Stimulated activated CD8-positive, alpha-beta memory T cell treated with anti-CD3 and anti-CD28 coated beads, Interleukin-2, amount 100 ng/mL, for 48 hours (primary cell): Measurements from ENCODE around the gene JAG1.

Experiments used
- DNase-seq, 2 donors: peaks; one replicate each; pipeline ENCODE4 v3.0.0-alpha.2; 2020; ENCODE audit warnings: low read depth in 2 of 2

JAG1 gene

DNA sequence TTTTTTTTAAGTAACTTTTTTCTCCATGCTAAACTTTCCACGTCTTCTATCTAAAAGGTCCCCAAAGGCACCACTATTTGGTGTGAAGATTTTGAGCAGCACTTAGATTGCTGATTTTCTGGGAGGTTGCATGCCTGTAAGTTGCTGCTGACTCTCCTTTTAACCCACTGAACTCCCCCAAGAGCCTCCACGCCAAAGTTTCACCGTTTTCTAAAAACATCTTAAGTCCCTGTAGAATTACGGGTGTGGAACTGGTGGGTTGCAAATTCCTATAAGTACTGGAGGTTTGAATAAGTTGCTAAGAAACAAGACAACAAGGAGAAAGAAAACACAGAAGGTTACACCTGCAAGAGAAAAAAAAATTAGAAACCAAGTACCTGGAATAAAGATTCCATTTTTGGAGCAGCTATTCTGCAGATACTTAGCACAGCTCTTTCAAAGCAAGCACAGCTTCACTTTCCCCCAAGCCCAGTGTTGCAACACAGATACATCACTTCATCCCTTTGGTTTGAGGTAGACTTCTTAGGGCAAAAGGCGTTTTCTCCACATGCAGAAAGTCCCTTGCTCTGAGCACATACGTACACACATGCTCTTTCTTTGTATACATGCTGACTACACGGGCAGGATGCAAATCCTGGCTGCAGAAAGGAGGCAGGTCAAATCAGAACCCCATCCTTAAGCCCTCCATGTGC, 5.0 kb downstream of the JAG1 start:
- no peak for DNase-seq

DNA sequence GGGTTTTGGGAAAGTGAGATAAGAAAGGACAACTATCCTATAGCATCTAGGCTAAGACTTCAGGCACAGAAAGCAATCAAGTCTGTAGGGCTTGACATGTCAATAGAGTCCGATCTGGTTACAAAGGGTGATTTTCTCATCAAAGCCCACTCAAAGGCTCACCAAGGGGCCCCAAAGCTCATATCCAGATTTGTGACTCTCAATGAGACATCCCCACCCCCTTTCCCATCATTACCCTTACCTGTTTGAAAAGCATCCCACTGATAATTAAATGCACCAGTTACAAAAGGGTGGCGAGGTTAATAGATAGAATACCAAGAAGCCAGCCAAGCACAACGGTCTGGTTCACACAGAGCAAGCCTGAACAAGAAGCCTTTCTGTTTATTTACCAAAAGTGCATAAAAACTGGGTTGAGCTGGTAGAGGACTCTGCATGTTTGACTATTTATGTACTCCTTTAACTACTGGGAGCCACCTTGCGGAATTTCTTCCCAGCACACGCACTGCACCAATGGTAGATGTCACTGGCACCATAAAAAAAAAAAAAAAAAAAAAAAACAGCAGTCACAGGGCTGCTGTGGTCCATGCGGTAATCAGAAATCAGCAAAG, 6.1 kb downstream of the JAG1 start:
- no peak for DNase-seq

DNA sequence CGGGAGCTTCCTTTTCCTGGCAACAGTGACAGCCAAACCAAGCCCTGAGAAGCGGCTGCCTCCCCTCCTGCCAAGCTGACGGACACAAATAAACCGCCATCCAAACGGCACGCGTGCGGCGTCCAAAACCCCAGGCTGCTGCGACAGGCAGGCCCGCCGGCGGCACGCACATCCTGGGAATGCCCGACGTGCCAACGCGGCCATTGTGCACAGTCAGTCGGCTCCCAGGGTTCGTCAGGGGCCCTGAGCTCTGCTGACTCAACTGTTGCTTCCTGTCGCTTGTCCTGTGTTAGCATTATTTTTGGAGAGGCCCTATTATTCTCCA, 6.8 kb downstream of the JAG1 start:
- DNase-seq: no peak

DNA sequence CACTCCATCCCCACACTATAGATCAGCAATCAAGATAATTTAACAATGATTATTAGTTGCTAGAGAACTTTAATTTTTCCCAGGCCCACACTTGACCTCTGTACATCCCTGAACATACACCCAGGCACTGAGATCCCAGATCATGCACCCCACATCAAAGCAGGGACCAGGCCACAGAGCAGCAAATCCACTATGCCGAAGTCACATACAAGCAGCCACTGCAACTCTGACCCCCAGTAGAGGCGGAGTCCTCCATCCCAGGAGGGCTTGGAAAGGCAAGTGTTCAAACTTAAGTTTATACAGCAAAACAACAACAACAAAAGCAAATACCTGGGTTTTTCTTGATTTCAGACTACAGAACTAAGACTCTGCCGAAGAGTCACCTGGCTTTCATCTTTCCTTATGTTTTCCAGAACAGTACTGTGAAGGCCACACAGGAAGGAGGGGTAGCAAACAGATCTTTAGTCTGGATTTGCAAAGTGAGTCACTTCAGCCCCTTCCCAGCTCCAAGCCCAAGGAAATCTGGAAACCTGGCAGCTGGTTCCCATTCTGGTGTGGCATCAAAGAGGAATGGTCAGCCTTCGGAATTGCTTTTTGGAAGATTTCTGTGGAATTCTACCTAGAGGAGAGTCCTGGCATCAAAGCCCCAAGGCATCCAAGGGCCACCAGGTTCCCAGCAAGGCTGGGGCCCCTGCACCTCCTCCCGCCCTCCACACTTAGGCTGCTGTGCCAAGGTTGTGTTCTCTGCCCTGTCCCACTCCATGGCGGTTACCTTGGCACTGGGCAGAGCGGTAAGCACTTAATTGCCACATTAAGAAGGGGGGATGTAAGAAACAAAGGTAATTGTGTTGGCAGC, 7.3 kb downstream of the JAG1 start:
- no peak for DNase-seq

DNA sequence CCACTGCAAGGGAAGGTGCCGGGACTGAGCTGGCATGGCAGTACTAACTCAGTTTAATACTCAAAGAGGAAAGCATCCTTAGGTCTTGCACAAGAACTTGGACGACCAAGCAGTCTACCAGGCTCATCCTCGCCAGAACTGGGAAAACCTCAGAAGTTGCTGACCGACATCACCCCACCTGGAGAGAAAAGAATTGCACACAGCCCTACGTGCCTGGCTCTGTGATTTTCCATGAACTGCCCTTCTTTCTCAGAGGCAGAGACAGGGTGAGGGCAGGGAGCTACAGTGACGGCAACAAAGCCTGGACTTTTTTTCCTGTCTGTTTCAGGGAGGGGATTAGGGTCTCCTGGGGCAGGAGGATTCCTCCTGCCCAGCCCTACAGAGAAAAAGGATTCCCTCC, 8.0 kb downstream of the JAG1 start:
- no peak for DNase-seq

DNA sequence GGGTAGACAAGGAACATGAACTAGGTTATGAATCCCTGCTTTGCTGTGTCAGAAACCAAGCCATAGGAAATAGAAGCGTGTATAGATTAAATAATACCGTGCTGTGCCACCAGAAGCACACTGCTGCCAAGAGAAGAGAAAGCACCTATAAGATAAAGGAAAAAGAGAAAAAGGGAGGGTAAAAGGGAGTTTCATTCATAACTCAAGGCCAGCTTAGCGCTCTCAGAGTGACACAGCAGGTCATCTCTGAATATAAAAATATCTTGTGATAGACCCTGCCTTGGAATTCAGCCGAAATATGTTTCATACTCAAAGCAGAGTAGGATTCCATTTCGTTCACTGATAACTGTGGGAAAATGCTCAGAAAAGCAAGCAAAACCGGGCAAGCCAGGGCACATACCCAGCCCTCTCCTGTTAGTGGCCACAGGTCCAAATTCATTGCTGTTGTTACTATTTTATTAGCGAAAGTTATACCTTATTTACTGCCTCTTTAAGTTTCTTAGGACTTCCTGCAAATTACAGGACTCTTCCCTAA, 8.7 kb downstream of the JAG1 start:
- no peak for DNase-seq

DNA sequence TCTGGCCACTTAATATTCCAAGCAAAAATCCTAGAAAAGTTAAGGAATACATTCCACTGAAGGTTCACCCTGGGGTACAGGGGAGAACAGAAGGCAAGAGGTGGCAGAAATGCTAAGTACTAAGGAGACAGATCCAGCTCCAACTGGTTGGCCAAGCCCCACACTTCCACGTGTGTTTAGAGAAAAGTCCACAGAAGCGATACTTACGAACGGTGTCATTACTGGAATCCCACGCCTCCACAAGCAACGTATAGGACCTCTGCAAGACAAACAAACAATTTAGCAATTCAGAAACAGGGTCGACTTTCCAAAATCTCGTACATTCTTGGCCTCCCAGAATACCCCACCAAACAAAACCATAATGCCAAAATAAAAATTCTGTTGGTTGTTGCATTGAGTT, 10.0 kb downstream of the JAG1 start:
- no peak for DNase-seq

DNA sequence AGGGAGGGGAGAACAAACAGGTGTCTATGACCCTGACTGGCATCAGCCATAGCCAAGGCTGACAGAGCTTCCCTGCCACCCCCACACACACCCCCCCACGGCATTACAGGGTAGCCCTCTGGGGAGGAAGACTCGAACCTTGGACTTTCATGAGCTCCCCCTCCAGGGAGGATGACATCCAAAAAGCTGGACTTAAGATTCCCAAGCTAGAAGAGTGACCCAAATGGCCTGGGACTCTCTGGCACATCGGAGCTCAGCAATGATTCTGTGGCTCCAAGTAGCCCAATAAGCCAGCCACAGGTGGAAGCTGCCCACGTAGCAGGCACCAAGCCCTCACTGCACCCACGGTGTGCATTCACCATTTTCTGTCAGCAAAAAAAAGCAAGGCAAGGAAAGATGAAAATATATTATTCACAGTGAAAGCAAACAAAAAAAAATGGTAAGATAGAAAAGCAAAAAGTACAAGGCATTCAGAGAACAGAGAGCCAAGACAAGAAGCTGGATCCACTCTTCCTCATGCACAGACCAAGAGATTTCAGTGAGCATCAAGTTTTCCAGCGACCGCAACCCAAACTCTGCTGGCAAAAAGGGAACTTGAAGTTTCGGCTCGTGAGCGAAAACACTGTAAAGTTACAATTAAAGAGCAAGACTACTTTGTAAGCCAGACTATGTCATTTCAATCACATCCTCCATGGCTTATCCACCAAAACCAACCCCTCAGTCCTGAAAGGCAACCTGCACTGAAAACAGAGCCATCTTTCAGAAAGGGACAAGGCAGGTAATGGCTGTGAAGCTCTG, 10.9 kb downstream of the JAG1 start:
- DNase-seq: no peak

DNA sequence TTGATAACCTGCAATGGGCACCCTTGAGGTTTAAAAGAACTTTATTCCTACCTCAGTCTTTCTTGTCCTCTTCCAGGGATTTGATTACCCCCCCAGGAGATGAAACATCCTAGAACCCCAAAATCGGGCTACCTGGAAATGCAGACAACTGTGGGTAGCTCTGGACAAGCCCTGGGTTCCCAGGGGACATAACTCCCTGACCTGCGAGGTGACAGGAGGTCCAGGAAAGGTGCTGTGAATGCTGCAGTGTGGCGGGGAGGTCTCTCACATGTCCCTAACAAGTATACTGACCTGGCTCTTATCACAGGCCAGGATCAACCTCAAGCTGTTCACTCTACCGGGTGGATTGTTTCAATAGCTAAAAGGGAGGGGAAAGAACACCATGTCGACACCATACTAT, 11.6 kb downstream of the JAG1 start:
- DNase-seq: no peak

DNA sequence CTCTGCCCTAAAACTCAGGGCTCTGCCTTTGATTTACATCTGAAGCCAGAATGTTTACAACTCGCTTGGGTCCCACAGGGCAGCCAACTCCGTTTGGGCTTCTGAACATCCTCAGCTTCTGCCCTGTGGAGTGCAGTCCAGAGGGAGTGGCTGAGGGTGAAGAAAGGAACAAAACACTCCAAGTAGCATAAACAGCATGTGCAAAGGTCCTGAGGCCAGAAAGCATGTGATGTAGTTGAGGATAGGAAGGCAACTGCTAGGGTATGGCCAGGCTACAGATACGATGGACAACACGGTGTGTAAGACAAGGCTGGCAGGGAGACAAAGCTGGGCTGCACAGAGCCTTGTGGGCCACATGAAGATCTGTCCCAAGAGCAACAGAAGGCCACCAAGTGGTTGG, 12.5 kb downstream of the JAG1 start:
- DNase-seq: no peak

DNA sequence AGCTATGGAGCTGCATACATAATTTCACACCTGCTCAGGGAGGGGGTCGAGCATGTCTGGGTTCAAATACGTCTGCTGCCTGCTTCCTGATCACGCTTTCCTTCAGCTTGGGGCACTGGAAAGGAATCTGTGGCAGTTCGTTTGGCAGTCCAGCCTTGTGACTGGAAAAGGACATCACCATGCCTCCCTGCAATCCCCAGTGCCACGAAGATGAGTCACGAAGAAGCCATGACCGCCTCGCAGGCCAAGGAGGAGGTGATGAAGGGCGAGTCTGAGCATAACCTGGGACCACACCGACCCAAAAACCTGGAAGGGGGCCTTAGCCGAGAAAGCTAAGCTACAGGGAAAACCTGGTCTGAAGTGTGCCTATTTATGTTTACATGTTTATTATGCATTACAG, 13.1 kb downstream of the JAG1 start:
- DNase-seq: no peak

DNA sequence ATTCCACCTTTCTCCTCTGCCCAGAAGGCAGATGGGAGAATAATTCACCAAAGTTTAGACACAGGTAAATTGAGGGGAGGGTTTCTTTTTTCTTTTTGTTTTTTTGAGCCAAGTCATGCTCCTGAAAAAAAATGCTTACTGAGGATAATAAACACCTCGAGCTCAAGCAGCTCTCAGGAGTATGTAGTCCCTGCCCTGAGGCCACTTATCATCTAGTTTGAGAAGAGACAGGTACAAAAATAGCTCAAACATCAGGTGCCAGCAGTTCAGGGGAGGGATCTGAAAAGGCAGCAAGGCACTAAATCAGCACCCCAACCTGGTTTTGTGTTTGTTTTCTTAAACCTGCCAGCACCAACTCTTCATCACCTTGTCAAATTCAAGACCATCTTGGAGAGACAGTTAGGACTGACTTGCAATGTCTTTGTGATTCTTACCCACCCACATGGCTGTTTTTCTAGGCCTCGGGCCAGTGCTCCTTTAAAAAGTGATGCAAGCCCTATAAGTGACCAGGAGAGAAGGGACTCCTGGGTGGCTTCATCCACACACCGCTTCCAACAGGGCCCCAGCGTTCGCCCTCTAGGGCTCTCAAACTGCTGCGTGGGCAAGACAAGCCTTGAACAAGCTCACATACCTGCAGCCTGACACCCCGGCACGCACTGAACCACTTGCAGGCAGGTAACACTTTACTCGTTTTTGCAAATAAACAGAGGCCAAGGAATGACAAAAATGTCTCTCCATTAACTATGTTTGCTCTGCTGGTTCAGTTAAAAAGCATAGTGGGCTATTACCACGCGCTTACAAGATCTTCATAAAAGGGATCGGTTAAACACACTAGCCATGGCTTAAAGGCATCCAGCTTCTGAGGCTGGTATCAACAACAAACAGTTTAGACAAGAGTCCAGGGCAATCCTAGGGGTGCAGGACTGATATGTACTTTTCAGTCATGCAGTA, 13.9 kb downstream of the JAG1 start:
- no peak for DNase-seq

DNA sequence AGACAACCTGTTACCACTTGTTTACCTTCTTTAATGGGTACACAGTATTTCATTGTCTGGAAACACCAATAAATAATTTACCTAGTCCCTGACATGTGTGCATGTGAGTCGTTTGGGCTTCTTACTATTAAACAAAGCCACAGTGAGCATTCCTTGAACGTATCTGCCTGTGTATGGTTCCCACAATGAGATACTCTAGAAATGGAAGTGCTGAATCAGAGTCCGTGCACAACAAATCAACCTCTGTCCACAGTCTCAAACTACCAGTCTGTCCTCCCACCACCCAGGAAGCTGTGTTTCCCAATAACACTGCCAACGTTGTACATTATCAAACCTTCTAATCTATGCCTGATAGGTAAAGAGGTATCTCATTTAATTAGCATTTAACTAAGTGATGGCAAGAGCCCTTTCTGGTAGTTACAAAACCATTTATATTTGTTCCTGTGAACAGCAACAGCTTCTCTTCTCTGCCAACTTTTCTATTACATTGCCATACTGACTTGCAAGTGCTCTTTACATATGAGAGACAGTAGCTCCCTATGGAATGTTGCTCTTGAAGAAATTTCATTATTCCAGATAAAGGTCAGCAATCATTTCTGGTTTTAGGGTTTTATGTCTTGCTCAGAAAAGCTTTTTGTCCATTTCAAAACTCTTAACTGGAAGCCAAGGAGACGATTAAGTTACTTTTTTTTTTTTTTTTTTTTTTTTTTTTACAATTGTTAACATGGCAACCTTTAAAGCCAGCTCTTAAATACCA, 14.7 kb downstream of the JAG1 start:
- no peak for DNase-seq

DNA sequence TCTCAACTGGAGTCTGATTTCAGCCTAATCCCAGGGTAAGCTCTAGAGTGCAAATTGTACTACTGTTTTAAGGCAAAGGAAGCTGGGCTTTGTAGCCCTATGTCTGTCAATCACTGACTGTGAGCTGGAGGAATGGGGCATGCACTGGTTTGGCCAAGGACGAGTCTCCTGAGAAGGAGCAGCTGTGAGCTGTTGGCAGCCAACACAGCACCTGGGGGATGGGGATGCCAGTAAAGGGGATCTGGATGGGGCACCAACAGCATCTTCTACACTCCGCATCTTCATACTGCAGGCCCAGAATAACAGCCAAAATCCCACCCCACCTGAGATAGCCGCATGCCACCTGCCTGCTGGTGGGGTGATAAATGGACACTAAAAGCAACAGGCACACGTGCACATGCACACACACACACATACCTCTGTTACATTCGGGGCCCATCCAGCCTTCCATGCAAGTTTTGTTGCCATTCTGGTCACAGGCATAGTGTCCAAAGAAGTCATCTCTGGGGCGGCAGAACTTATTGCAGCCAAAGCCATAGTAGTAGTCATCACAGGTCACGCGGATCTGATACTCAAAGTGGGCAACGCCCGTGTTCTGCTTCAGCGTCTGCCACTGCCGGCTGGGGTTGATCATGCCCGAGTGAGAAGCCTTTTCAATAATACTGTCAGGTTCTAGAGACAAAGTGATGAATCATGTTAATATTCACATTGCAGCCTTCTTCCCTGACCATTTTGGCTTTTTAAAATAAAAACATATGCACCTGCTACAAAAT, 15.6 kb downstream of the JAG1 start:
- DNase-seq: no peak

DNA sequence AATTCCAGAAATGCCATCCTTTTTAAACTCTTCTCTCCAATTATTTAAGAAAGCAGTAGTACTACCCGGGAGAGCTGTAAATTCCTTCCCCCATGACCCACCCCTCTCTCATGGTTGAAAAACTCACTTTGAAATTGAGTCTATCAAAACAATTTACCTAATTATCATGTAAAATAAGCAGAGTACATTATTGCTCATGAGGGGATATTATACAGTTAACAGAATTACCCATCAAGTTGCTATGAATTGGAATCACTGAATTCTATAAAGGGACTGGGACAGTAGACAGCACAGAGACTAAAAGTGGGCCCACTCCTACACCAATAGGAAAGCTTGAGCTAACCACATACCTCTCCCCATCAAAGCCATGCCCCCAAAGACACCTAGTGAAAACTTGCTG, 16.3 kb downstream of the JAG1 start:
- DNase-seq: no peak

DNA sequence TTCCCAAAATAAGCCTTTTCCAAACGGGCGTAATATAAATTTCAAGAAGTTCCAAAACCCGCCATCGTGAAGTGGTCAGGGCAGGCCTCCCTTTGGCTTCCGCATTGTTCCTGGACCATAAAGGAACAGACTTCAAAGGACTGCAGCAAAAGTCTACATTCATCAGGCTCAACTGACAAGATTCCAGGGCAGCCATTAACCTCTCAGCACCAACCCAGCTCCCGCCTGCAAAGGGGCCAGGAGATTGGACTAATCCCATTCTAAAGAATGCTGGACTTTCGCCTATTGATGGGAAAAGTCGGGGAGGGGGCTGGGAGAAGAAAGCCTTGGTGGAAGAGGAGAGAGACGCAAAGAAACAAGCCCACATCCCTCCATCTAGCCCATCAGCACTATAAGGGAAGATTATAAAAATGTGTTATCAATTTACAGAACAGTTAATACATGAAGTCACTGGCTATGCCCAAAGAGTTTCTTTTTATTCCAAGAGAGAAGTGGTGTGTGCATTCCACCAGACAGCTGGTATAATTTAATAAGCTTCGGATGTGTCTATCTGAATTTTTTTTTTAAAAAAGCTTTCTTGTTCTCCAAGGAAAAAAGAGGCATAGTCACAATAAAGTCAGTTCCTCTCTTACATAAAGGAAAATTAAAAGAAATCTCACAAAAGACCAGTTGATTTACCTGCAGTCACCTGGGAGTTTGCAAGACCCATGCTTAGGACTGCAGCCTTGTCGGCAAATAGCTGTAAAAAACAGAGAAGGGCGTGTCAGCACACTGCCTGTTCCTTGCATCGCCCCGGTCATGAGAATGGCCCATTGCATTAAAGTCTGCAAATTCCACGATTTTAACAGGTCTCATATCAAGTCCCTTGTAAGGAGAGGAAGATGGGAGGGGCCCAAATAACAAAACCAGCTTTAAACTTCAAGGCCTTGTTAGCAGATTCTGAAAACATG, 17.8 kb downstream of the JAG1 start:
- no peak for DNase-seq

DNA sequence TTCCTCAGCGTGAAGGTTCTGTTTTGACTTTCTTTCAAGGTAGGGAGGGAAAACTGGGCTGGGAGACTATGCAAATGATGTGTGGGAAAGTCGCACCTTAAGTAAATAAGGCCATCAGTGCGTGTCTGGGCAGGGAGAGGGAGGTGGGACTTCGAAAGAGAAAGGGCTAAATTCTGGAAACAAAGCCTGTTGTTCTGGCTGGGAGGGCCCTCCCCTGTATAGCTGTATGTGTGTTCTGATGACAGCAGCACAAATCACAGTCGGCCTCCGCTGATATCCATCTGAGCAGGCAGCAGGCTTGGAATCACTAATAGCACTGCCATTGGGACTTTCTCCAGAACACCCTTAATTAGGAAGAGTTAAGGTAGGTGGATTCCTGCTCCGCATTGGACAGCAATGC, 19.2 kb downstream of the JAG1 start:
- no peak for DNase-seq

DNA sequence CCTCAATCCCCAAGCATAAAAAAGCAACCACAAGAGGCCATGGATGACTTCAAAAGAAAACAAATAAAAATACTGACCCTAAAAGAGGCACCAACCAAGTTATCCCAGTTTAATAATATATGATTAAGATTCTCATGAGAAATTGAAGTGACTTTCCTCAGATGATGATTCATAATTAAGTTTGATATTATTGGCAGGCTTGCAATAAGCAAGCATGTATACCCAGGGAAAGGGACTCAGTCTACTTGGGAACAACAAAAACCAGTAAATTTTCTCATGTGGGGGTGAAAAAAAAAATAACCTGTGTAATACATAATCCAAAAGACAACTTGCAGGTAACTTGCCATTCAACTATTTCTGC, 19.6 kb downstream of the JAG1 start:
- no peak for DNase-seq
